Measurements from ENCODE around the gene FNBP1L.

The FNBP1L gene

DNA sequence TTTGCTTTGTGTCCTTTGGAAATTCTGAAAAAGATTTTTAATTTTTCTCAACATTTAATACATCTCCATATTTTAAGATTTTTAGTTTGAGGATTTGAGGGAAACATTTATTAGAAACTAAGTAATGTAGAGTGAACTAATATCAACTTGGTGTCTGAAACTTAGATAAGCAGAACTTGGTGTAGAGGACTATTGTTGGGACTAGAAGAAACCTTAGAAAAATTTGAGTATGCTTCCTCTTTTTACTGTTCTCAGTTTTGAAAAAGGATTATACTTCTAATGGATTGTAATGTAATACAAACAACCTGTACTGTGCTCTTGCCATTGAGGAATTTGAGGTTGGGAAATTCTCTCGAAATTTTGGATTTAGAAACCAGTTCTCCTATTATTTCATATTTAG, 2.4 kb downstream of the FNBP1L start:
- Histone ChIP-seq H3F3A (ENCODE audit: low read depth) (0 out of 2 replicates have a peak, but pooled peaks cover 5% of the 10 kb centered on the region), H3K79me2 (ENCODE audit: insufficient read depth, low read length) (peaks cover 49% of the 10 kb centered on the region), H3K4me2 (ENCODE audit: low read depth, low read length, poor library complexity, severe bottlenecking) (peak overlapping the region; percentile 99), H4K20me1 (ENCODE audit: insufficient read depth, low read length, poor library complexity, severe bottlenecking) (peaks cover 23% of the 10 kb centered on the region), H2AFZ (ENCODE audit: low read length) (no peak overlapping the region), H3K9me2 (replicated peaks; ENCODE audit: low read depth, low read length) (no peaks in the 10 kb centered on the region), H3K36me3 (ENCODE audit: insufficient read depth, low read length) (no peaks in the 10 kb centered on the region), H3K9me3 (ENCODE audit: insufficient read depth, low read depth, low read length) (no peaks in the 10 kb centered on the region), H3K4me1 (ENCODE audit: insufficient read depth, low read length, poor library complexity, severe bottlenecking) (peaks cover 31% of the 10 kb centered on the region), H3K4me3 (ENCODE audit: low read length, poor library complexity, severe bottlenecking) (peak overlapping the region; percentile 98), H3K9ac (ENCODE audit: low read depth, low read length, poor library complexity, severe bottlenecking) (no peak overlapping the region), H3K27me3 (ENCODE audit: insufficient read depth, low read length, poor library complexity, severe bottlenecking) (peaks cover 6% of the 10 kb centered on the region)
- TF ChIP-seq, protein P1, sequence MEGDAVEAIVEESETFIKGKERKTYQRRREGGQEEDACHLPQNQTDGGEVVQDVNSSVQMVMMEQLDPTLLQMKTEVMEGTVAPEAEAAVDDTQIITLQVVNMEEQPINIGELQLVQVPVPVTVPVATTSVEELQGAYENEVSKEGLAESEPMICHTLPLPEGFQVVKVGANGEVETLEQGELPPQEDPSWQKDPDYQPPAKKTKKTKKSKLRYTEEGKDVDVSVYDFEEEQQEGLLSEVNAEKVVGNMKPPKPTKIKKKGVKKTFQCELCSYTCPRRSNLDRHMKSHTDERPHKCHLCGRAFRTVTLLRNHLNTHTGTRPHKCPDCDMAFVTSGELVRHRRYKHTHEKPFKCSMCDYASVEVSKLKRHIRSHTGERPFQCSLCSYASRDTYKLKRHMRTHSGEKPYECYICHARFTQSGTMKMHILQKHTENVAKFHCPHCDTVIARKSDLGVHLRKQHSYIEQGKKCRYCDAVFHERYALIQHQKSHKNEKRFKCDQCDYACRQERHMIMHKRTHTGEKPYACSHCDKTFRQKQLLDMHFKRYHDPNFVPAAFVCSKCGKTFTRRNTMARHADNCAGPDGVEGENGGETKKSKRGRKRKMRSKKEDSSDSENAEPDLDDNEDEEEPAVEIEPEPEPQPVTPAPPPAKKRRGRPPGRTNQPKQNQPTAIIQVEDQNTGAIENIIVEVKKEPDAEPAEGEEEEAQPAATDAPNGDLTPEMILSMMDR (conservative IDR thresholded peaks at IDR 0.05; ENCODE audit: low read length): no peak
- TF ChIP-seq EZH2phosphoT487 (IDR thresholded peaks at IDR 0.05; ENCODE audit: borderline replicate concordance): no peak

GRCh38 chr1:93453911-93454310, 6.0 kb downstream of the FNBP1L start:
- TF ChIP-seq, protein P1 (conservative IDR thresholded peaks at IDR 0.05; ENCODE audit: low read length): no peak
- TF ChIP-seq EZH2phosphoT487 (IDR thresholded peaks at IDR 0.05; ENCODE audit: borderline replicate concordance): no peak
- Histone ChIP-seq H3K4me3 (ENCODE audit: low read length, poor library complexity, severe bottlenecking) (no peak overlapping the region), H3K27me3 (ENCODE audit: insufficient read depth, low read length, poor library complexity, severe bottlenecking) (no peaks in the 10 kb centered on the region), H3K79me2 (ENCODE audit: insufficient read depth, low read length) (peaks cover 56% of the 10 kb centered on the region), H3K9ac (ENCODE audit: low read depth, low read length, poor library complexity, severe bottlenecking) (no peak overlapping the region), H3K36me3 (ENCODE audit: insufficient read depth, low read length) (no peaks in the 10 kb centered on the region), H4K20me1 (ENCODE audit: insufficient read depth, low read length, poor library complexity, severe bottlenecking) (peaks cover 21% of the 10 kb centered on the region), H3F3A (ENCODE audit: low read depth) (0 out of 2 replicates have a peak, but pooled peaks cover 5% of the 10 kb centered on the region), H3K4me1 (ENCODE audit: insufficient read depth, low read length, poor library complexity, severe bottlenecking) (peaks cover 26% of the 10 kb centered on the region), H3K9me2 (replicated peaks; ENCODE audit: low read depth, low read length) (no peaks in the 10 kb centered on the region), H3K4me2 (ENCODE audit: low read depth, low read length, poor library complexity, severe bottlenecking) (peak overlapping the region; percentile 3), H3K9me3 (ENCODE audit: insufficient read depth, low read depth, low read length) (no peaks in the 10 kb centered on the region), H2AFZ (ENCODE audit: low read length) (no peak overlapping the region)

DNA sequence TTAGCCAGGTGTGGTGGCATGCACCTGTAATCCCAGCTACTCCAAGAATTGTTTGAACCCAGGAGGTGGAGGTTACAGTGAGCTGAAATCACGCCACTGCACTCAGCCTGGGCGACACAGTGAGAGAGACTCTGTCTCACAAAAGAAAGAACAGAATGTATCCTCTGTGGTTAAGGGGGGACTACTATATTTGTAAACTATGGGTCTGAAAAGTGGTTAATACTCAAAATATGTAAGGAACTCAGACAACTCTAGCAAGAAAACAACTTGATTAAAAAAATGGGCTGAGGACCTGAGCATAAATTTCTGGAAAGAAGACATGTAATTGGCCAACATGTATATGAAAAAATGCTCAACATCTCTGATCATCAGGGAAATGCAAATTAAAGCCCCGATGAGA, 11.2 kb downstream of the FNBP1L start:
- H3K9me3 ChIP-seq (ENCODE audit: insufficient read depth, low read depth, low read length): no peaks in the 10 kb centered on the region
- H3K4me1 ChIP-seq (ENCODE audit: insufficient read depth, low read length, poor library complexity, severe bottlenecking): no peaks in the 10 kb centered on the region
- no peak overlapping the region for H3K4me2 ChIP-seq (ENCODE audit: low read depth, low read length, poor library complexity, severe bottlenecking)
- no peak overlapping the region for H3K9ac ChIP-seq (ENCODE audit: low read depth, low read length, poor library complexity, severe bottlenecking)
- H4K20me1 ChIP-seq (ENCODE audit: insufficient read depth, low read length, poor library complexity, severe bottlenecking): no peaks in the 10 kb centered on the region
- H3K79me2 ChIP-seq (ENCODE audit: insufficient read depth, low read length): peaks cover 25% of the 10 kb centered on the region
- H3F3A ChIP-seq (ENCODE audit: low read depth): no peaks in the 10 kb centered on the region
- H3K9me2 ChIP-seq (replicated peaks; ENCODE audit: low read depth, low read length): no peaks in the 10 kb centered on the region
- TF ChIP-seq, protein P1 (conservative IDR thresholded peaks at IDR 0.05; ENCODE audit: low read length): no peak
- H3K36me3 ChIP-seq (ENCODE audit: insufficient read depth, low read length): no peaks in the 10 kb centered on the region
- H2AFZ ChIP-seq (ENCODE audit: low read length): no peak overlapping the region
- H3K4me3 ChIP-seq (ENCODE audit: low read length, poor library complexity, severe bottlenecking): no peak overlapping the region
- H3K27me3 ChIP-seq (ENCODE audit: insufficient read depth, low read length, poor library complexity, severe bottlenecking): no peaks in the 10 kb centered on the region

All from Loucy (cell line).